OCI-LY1 (cell line): ENCODE measurements around the gene DAZL.

ENCODE experiments used
- H2AFZ ChIP-seq: fragments of 200-600 bp; sonication (generic), shearing (Covaris generic); 2 replicates; pipeline ENCODE4 v1.6.0; 2014; ENCODE audit warnings: antibody characterized with exemption, mild to moderate bottlenecking, low read length
- H3F3A ChIP-seq: fragments of 200-600 bp; sonication (generic), shearing (Covaris generic); 2 replicates; pipeline ENCODE4 v1.6.0; 2014; ENCODE audit warnings: mild to moderate bottlenecking, antibody characterized with exemption, low read length, moderate library complexity; ENCODE audit not compliant: insufficient read depth
- H3K27ac ChIP-seq: fragments of 200-600 bp; sonication (generic); 2 replicates; pipeline ENCODE4 v1.5.1; 2014; ENCODE audit warnings: low read length, mixed run types, mild to moderate bottlenecking, low read depth; ENCODE audit not compliant: poor library complexity, severe bottlenecking
- H3K27me3 ChIP-seq: fragments of 200-600 bp; sonication (generic); 2 replicates; pipeline ENCODE4 v1.6.0; 2014; ENCODE audit warnings: antibody characterized with exemption, mild to moderate bottlenecking, low read length, moderate library complexity; ENCODE audit not compliant: insufficient read depth
- H3K36me3 ChIP-seq: fragments of 200-600 bp; sonication (generic); 2 replicates; pipeline ENCODE4 v1.6.1; 2014; ENCODE audit warnings: mild to moderate bottlenecking, antibody characterized with exemption, low read length, moderate library complexity, mixed read lengths; ENCODE audit not compliant: insufficient read depth
- H3K4me1 ChIP-seq: fragments of 200-600 bp; sonication (generic); 2 replicates; pipeline ENCODE4 v1.5.1; 2014; ENCODE audit warnings: mild to moderate bottlenecking, low read length, moderate library complexity; ENCODE audit not compliant: insufficient read depth, severe bottlenecking
- H3K4me2 ChIP-seq: fragments of 200-600 bp; sonication (generic), shearing (Covaris generic); 2 replicates; pipeline ENCODE4 v1.6.1; 2014; ENCODE audit warnings: low read length
- H3K4me3 ChIP-seq: fragments of 200-600 bp; sonication (generic); 2 replicates; pipeline ENCODE4 v1.5.1; 2014; ENCODE audit warnings: low read length, low read depth, mild to moderate bottlenecking, mixed read lengths; ENCODE audit not compliant: poor library complexity, severe bottlenecking
- H3K79me2 ChIP-seq: fragments of 200-600 bp; shearing (Covaris generic); 2 replicates; pipeline ENCODE4 v1.6.1; 2016; ENCODE audit warnings: mixed run types, low read length, mixed read lengths; ENCODE audit not compliant: insufficient read depth
- H3K9ac ChIP-seq: fragments of 200-600 bp; sonication (generic), shearing (Covaris generic); 2 replicates; pipeline ENCODE4 v1.6.1; 2014; ENCODE audit warnings: mild to moderate bottlenecking, low read length, mixed read lengths
- H3K9me2 ChIP-seq: fragments of 200-600 bp; sonication (generic), shearing (Covaris generic); 2 replicates; pipeline ENCODE4 v1.6.1; 2014; ENCODE audit warnings: low read depth, mild to moderate bottlenecking, low read length, mixed read lengths
- H3K9me3 ChIP-seq: fragments of 200-600 bp; shearing (Covaris generic); 2 replicates; pipeline ENCODE4 v1.6.1; 2014; ENCODE audit warnings: low read length, mixed read lengths
- H4K20me1 ChIP-seq: fragments of 200-600 bp; sonication (generic), shearing (Covaris generic); 2 replicates; pipeline ENCODE4 v1.6.0; 2016; ENCODE audit warnings: mild to moderate bottlenecking, low read length; ENCODE audit not compliant: insufficient read depth
- CTCF ChIP-seq: fragments of 200-600 bp; sonication (generic), shearing (Covaris generic); IDR thresholded peaks from 2 replicates; pipeline ENCODE4 v1.5.1; 2017; ENCODE audit warnings: mild to moderate bottlenecking, antibody characterized with exemption, low read length, moderate library complexity, mixed read lengths
- EZH2 ChIP-seq: fragments of 200-600 bp; sonication (generic), shearing (Covaris generic); IDR thresholded peaks from 2 replicates; pipeline ENCODE4 v1.8.0; 2017; ENCODE audit warnings: borderline replicate concordance, mixed run types, mild to moderate bottlenecking, antibody characterized with exemption, low read length, moderate library complexity, mixed read lengths

The DAZL gene

DNA sequence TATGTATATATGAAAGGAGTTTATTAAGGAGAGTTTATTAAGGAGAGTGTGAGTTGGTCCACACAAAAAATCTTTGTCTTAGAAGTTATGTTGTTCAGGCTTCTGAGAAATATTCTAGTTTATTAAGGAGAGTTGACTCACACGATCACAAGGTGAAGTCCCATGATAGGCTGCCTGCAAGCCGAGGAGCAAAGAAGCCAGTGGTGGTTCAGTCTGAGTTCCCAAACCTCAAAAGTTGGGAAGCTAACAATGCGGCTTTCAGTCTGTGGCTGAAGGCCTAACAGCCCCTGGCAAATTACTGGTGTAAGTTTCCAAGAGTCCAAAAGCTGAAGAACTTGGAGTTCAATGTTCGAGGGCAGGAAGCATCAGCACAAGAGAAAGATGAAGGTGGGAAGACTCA, 42.4 kb upstream of the DAZL start:
- TF ChIP-seq CTCF = no peak
- no peak for TF ChIP-seq EZH2
- no peak overlapping the region for H2AFZ ChIP-seq
- H3K27ac ChIP-seq = no peak overlapping the region
- no peaks in the 10 kb centered on the region for H3K36me3 ChIP-seq
- H3K9ac ChIP-seq = no peak overlapping the region
- no peaks in the 10 kb centered on the region for H3K79me2 ChIP-seq
- no peak overlapping the region for H3K4me2 ChIP-seq
- H3K9me3 ChIP-seq = no peaks in the 10 kb centered on the region; the same call in 1 of the 2 replicates
- no peaks in the 10 kb centered on the region for H3K9me2 ChIP-seq
- H4K20me1 ChIP-seq = no peaks in the 10 kb centered on the region
- H3K4me3 ChIP-seq = no peak overlapping the region
- no peaks in the 10 kb centered on the region for H3K27me3 ChIP-seq
- no peaks in the 10 kb centered on the region for H3K4me1 ChIP-seq
- H3F3A ChIP-seq = no peaks in the 10 kb centered on the region

GRCh38 chr3:16639806-16640205, 34.6 kb upstream of the DAZL start:
- Histone ChIP-seq H3K9me2 (no peaks in the 10 kb centered on the region), H3K27ac (no peak overlapping the region), H3K79me2 (no peaks in the 10 kb centered on the region), H3K9me3 (no peaks in the 10 kb centered on the region), H3K27me3 (no peaks in the 10 kb centered on the region), H3K4me2 (no peak overlapping the region), H3K4me3 (no peak overlapping the region), H3K4me1 (no peaks in the 10 kb centered on the region), H3K9ac (no peak overlapping the region), H3K36me3 (no peaks in the 10 kb centered on the region), H4K20me1 (no peaks in the 10 kb centered on the region), H2AFZ (no peak overlapping the region), H3F3A (no peaks in the 10 kb centered on the region)
- no peak for TF ChIP-seq CTCF
- no peak for TF ChIP-seq EZH2

GRCh38 chr3:16633948-16634347, 28.7 kb upstream of the DAZL start:
- no peaks in the 10 kb centered on the region for H3F3A ChIP-seq
- TF ChIP-seq CTCF = no peak
- TF ChIP-seq EZH2 = no peak
- H2AFZ ChIP-seq = no peak overlapping the region
- H3K4me1 ChIP-seq = no peaks in the 10 kb centered on the region
- H3K36me3 ChIP-seq = no peaks in the 10 kb centered on the region; the same call in 1 of the 2 replicates
- H3K27ac ChIP-seq = no peak overlapping the region
- H3K27me3 ChIP-seq = no peaks in the 10 kb centered on the region
- peaks cover 4% of the 10 kb centered on the region; the same call in 1 of the 2 replicates for H3K9me3 ChIP-seq
- no peaks in the 10 kb centered on the region for H4K20me1 ChIP-seq
- no peaks in the 10 kb centered on the region for H3K9me2 ChIP-seq
- no peak overlapping the region for H3K9ac ChIP-seq
- no peak overlapping the region for H3K4me2 ChIP-seq
- no peaks in the 10 kb centered on the region for H3K79me2 ChIP-seq
- H3K4me3 ChIP-seq = no peak overlapping the region
